Measurements from ENCODE around the gene BRIX1. TPM values are rescaled to one million over a fixed set of nuclear protein-coding genes. Genes with fewer than 3 reads are reported as not detected.

Gene BRIX1
- total and polyA plus RNA-seq, 2 of the 4 experiments (the other 2 are of a cell fraction): 15.1 to 26.1 TPM

DNA sequence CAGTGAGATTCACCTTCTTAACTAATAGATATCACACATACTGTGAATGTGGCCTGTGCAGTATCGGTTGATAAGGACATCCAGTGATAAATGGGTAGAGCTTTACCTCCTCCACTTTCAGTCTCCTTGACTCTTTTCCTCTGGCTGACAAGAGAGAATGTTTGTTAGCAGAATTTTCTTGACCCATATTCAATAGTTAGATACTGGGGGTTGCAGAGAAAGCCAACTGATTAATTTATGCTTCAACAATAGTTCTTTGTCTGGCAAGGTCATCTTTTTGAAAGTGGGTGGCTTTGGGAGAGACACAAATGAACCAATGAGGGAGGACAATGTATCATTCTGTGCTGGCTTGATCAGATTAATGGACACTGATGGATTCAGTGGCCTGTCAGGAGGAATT is 46.3 kb upstream of the BRIX1 start:
- Histone ChIP-seq H3K9me3 (ENCODE audit: control insufficient read depth, insufficient read depth, low read length) (no peaks in the 10 kb centered on the region), H3K4me1 (ENCODE audit: control insufficient read depth, insufficient read depth, low read length) (no peaks in the 10 kb centered on the region), H2AK5ac (ENCODE audit: low read depth, low read length) (no peak overlapping the region), H2BK120ac (ENCODE audit: low read depth, low read length) (no peak overlapping the region), H4K5ac (ENCODE audit: low read depth, low read length) (no peak overlapping the region), H2BK5ac (ENCODE audit: low read depth, low read length, poor library complexity, severe bottlenecking) (no peak overlapping the region), H3K4me3 (ENCODE audit: insufficient read depth, low read depth, low read length) (no peak overlapping the region), H3K4me2 (ENCODE audit: low read depth, low read length) (no peak overlapping the region), H3K27me3 (ENCODE audit: control insufficient read depth, insufficient read depth, low read length) (no peaks in the 10 kb centered on the region; the same call in 1 of the 2 replicates), H3K27ac (ENCODE audit: insufficient read depth, low read length) (no peak overlapping the region), H2BK15ac (ENCODE audit: low read depth, low read length) (no peak overlapping the region), H3K4ac (ENCODE audit: low read depth, low read length) (no peak overlapping the region), H2AK9ac (replicated peaks; ENCODE audit: low read depth, low read length, poor library complexity) (no peak overlapping the region), H4K8ac (ENCODE audit: low read depth in 2 of 2, low read length in 2 of 2) (no peak overlapping the region), H3K56ac (ENCODE audit: extremely low read depth, insufficient read depth, low read length) (no peak overlapping the region), H2BK20ac (ENCODE audit: low read depth, low read length) (no peak overlapping the region), H3K9ac (ENCODE audit: low read depth, low read length) (no peak overlapping the region), H4K20me1 (ENCODE audit: insufficient read depth, low read length) (no peaks in the 10 kb centered on the region), H3K79me1 (ENCODE audit: low read depth in 1 of 2, low read length in 2 of 2) (no peaks in the 10 kb centered on the region), H2AFZ (replicated peaks; ENCODE audit: low read length, poor library complexity) (no peak overlapping the region), H3K36me3 (ENCODE audit: control insufficient read depth, insufficient read depth, low read length) (no peaks in the 10 kb centered on the region), H4K91ac (ENCODE audit: insufficient read depth, low read depth, low read length) (no peak overlapping the region), H3K23ac (ENCODE audit: low read depth, low read length) (no peak overlapping the region), H3K14ac (replicated peaks; ENCODE audit: low read depth, low read length) (no peak overlapping the region), H3K18ac (ENCODE audit: low read depth, low read length) (no peak overlapping the region), H3K9me1 (ENCODE audit: insufficient read depth, low read length) (no peaks in the 10 kb centered on the region)
- no CpG with 5 or more reads among the region's 1 CpG for WGBS, 2 experiments (ENCODE audit: extremely low coverage in 2 of 2, insufficient read length in 1 of 2)
- no peak for DNase-seq
- BruUV-seq (replicated peaks): no TSS peak
- ChIA-PET CTCF (interaction anchor here (1.1 kb wide), 1 partner anchor 15 kb away, joined by 3 read pairs; no protein-coding TSS in a partner anchor), POLR2A (ENCODE audit: unreplicated experiment) (no interaction called here)
- TF ChIP-seq CEBPB (IDR thresholded peaks at IDR 0.05; ENCODE audit: low read depth, low read length) (no peak), RFX5 (IDR thresholded peaks at IDR 0.05; ENCODE audit: low read depth, low read length) (no peak)
- TF ChIP-seq, protein P1, sequence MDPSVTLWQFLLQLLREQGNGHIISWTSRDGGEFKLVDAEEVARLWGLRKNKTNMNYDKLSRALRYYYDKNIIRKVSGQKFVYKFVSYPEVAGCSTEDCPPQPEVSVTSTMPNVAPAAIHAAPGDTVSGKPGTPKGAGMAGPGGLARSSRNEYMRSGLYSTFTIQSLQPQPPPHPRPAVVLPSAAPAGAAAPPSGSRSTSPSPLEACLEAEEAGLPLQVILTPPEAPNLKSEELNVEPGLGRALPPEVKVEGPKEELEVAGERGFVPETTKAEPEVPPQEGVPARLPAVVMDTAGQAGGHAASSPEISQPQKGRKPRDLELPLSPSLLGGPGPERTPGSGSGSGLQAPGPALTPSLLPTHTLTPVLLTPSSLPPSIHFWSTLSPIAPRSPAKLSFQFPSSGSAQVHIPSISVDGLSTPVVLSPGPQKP (IDR thresholded peaks at IDR 0.05; ENCODE audit: borderline replicate concordance, low read depth, low read length): no peak
- intact Hi-C loops (cut with micrococcal nuclease) (no loop called here), in situ Hi-C loops (cut with MboI; ENCODE audit: low sequenced_read_pairs) (no loop called here), dilution Hi-C loops (cut with HindIII; ENCODE audit: low sequenced_read_pairs, unreplicated experiment) (no loop called here)
- ATAC-seq (ENCODE audit: low read depth): no peak
